ENCODE measurements around the gene FEN1. TPM values are rescaled to one million over a fixed set of nuclear protein-coding genes. Genes with fewer than 3 reads are reported as not detected.

Gene FEN1
- total RNA-seq, 2 donors from 2014 or later, result 4.5 to 5.4 TPM

DNA sequence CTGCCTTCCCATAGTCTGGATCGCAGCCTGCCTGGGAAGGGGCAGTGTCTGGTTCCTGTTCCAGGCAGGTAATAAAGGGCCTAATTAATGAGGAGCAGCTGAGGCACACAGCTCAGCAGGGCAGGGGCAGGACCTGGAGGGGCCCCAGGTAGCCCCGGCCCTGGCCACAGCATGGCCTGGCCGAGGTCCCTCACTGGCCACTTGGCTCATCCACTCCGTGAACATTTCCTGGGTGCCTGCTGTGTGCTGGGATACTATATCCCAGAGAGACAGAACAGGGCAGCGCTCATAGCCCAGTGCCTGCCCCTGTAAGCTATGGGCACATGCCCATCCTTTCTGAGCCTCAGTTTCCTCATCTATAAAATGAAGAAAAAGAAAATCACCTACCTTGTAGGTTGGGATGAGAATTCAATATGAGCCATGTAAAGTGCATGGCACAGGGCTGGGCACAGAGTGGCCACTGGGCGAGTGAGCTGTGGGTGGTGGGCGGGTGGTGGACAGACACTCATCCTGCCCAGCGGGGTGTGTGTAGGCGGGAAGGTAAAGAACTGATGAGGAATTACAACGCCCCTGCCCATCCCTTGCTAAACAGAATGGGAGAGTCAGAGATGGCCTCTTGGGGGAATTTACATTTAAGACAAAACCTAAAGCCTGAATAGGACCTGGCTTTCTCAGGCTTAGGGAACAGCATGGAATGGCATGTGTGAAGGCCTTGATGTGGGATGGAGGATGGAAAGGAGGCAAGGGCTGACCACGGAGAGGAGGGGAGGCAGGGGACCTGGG lies 31.1 kb upstream of the FEN1 start:
- H3K9me3 ChIP-seq, result no peaks in the 10 kb centered on the region
- no peak overlapping the region for H3K27ac ChIP-seq
- no peak overlapping the region for H3K4me3 ChIP-seq
- TF ChIP-seq, protein P1, sequence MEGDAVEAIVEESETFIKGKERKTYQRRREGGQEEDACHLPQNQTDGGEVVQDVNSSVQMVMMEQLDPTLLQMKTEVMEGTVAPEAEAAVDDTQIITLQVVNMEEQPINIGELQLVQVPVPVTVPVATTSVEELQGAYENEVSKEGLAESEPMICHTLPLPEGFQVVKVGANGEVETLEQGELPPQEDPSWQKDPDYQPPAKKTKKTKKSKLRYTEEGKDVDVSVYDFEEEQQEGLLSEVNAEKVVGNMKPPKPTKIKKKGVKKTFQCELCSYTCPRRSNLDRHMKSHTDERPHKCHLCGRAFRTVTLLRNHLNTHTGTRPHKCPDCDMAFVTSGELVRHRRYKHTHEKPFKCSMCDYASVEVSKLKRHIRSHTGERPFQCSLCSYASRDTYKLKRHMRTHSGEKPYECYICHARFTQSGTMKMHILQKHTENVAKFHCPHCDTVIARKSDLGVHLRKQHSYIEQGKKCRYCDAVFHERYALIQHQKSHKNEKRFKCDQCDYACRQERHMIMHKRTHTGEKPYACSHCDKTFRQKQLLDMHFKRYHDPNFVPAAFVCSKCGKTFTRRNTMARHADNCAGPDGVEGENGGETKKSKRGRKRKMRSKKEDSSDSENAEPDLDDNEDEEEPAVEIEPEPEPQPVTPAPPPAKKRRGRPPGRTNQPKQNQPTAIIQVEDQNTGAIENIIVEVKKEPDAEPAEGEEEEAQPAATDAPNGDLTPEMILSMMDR (IDR thresholded peaks at IDR 0.05), result no peak
- no peaks in the 10 kb centered on the region for H3K27me3 ChIP-seq (replicated peaks; ENCODE audit: insufficient read depth)
- ATAC-seq (ENCODE audit: insufficient number of reproducible peaks, low FRiP score, low read depth) (no peak), DNase-seq (ENCODE audit: low spot score) (no peak)
- H3K4me1 ChIP-seq (ENCODE audit: control insufficient read depth in 1 of 2, low read depth in 2 of 2), result no peaks in the 10 kb centered on the region
- H3K36me3 ChIP-seq, result no peaks in the 10 kb centered on the region

DNA sequence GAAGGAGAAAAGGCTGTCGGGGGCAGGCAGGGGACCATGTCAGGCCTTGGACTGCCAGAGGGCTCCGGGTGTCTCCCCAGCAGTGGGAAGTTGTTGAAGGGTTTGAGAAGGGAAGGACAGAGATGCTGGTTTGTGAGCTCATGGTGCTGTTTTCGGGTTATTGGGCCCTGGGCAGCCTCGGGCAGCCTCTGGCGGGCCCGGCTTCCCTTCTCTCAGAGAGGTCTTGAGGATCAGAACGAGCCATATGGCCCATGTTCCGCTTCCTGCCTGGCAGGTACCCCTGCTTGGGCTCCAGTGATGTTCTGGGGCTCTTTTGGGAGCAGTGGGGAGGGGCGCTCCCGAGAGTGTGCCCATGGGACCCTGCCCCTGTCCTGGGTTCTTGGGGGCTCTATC lies 30.5 kb upstream of the FEN1 start:
- DNase-seq (ENCODE audit: low spot score), result no peak
- no peak for ATAC-seq (ENCODE audit: insufficient number of reproducible peaks, low FRiP score, low read depth)
- Histone ChIP-seq H3K27me3 (replicated peaks; ENCODE audit: insufficient read depth) (no peaks in the 10 kb centered on the region), H3K27ac (no peak overlapping the region), H3K9me3 (no peaks in the 10 kb centered on the region), H3K4me3 (no peak overlapping the region), H3K4me1 (ENCODE audit: control insufficient read depth in 1 of 2, low read depth in 2 of 2) (no peaks in the 10 kb centered on the region), H3K36me3 (no peaks in the 10 kb centered on the region)
- TF ChIP-seq, protein P1 (IDR thresholded peaks at IDR 0.05), result no peak

DNA sequence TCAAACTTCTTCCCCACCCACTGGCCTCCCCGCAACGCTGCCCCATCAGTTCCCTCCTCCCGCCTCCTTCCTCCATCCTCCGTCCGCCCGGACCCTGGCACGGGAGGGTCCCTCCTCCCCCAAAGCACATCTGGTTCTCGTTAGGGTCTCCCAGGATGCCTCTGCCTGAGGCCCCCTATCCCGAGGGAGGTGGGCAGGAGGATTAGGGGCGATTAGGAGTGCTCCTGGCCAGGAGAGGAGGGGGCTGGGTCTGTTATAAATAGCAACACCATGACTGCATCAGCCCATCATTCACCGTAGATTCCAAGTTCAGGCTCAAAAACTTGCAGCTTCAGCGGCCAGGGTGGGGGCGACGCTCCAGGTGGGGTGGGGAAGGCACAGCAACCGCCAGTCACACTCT lies 29.9 kb upstream of the FEN1 start:
- Histone ChIP-seq H3K27me3 (replicated peaks; ENCODE audit: insufficient read depth) (no peaks in the 10 kb centered on the region), H3K4me3 (no peak overlapping the region), H3K9me3 (no peaks in the 10 kb centered on the region), H3K4me1 (ENCODE audit: control insufficient read depth in 1 of 2, low read depth in 2 of 2) (no peaks in the 10 kb centered on the region), H3K36me3 (no peaks in the 10 kb centered on the region), H3K27ac (no peak overlapping the region)
- TF ChIP-seq, protein P1 (IDR thresholded peaks at IDR 0.05), result no peak
- DNase-seq (ENCODE audit: low spot score), result no peak
- ATAC-seq (ENCODE audit: insufficient number of reproducible peaks, low FRiP score, low read depth), result no peak

DNA sequence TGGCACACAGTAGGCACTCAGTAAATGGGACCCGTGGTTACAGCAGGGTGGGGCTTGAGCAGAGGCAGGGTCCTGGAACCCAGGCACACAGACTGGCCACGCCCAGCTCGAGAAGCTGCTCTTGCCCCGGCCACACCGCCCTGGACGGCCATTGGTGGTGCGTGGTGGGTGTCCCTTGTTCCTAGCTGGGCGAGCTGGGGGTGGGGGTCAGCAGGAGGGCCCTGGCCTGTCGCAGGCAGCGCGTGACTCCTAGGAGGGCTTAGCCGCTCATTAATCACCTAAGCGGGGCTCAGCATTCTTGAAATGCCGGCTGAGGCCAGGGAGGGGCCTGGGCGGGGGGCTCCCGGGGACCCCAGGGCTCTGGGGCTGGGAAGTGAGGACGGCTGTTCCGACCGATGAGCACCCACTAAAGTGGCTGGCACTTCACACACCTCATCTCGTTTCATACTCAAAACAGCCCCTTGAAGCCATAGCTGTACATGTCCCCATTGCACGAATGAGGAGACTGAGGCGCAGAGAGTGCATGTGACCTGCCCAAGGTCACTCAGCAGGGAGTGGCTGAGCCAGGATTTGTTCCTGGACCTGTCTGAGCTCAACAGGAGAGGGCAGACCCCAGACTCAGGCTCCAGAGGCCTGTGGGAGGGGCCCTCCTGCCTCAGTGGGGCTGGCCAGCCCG lies 28.6 kb upstream of the FEN1 start:
- TF ChIP-seq, protein P1 (IDR thresholded peaks at IDR 0.05), result no peak
- ATAC-seq (ENCODE audit: insufficient number of reproducible peaks, low FRiP score, low read depth), result no peak

DNA sequence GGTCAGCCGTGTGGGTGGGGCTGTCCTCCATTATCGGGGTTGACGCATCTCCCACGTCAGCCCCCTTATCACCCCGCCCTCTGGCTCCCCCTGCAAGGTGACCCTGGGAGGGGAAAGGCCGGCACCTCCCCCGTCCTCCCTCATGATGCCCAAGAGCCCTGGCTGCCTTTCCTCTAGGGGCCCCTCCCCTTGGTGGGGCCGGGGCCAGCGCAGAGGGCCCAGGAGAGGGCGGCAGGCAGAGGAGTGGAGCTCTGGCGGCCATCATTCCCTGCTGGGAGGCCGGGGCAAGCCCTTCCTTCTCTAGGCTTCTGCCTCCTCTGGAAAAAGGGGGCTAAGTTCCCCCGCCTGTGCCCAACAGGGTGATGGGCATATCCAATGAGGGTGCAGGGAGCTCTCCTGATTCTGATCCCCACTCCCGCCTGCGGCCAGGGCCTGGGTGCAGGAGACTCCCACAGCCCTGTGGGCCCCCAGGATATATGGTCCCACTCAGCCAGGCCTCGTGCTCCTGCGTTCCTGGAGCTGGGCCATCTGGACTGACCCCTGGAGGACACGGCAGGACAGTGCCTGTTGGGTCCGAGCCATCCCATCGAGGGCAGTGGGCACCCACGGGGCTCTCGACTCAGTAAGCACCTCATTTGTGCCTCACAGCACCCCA lies 28.0 kb upstream of the FEN1 start:
- H3K4me1 ChIP-seq (ENCODE audit: control insufficient read depth in 1 of 2, low read depth in 2 of 2), result no peaks in the 10 kb centered on the region
- H3K27ac ChIP-seq, result no peak overlapping the region
- DNase-seq (ENCODE audit: low spot score) (no peak), ATAC-seq (ENCODE audit: insufficient number of reproducible peaks, low FRiP score, low read depth) (no peak)
- no peaks in the 10 kb centered on the region for H3K9me3 ChIP-seq
- H3K27me3 ChIP-seq (replicated peaks; ENCODE audit: insufficient read depth), result no peaks in the 10 kb centered on the region
- no peak overlapping the region for H3K4me3 ChIP-seq
- TF ChIP-seq, protein P1 (IDR thresholded peaks at IDR 0.05), result no peak
- no peaks in the 10 kb centered on the region for H3K36me3 ChIP-seq

More for the DNA sequence above, 28.6 kb upstream of the FEN1 start:
- no peaks in the 10 kb centered on the region for H3K27me3 ChIP-seq (replicated peaks; ENCODE audit: insufficient read depth)
- H3K9me3 ChIP-seq, result no peaks in the 10 kb centered on the region
- H3K27ac ChIP-seq, result no peak overlapping the region
- H3K36me3 ChIP-seq, result no peaks in the 10 kb centered on the region
- DNase-seq (ENCODE audit: low spot score), result no peak
- no peaks in the 10 kb centered on the region for H3K4me1 ChIP-seq (ENCODE audit: control insufficient read depth in 1 of 2, low read depth in 2 of 2)
- H3K4me3 ChIP-seq, result no peak overlapping the region

All from thoracic aorta (tissue), 2 donors.